OCI-LY7 (cell line): ENCODE measurements around the gene PTPRF. TPM values are rescaled to one million over a fixed set of nuclear protein-coding genes. Genes with fewer than 3 reads are reported as not detected.

Source experiments
- BruUV-seq: library from RNA; stranded (reverse); fragments of 400-500 nt; replicated peaks from 2 replicates; lab custom pipeline; 2021; lab: Mats Ljungman, UMichigan
- CTCF ChIA-PET: fragments of 300-600 bp; sonication (Branson Sonifier 250); formaldehyde crosslinking; loops from one replicate; lab custom pipeline; 2022; ENCODE audit warnings: antibody characterized with exemption; ENCODE audit not compliant: unreplicated experiment; lab: Charles Lee
- POLR2A ChIA-PET: fragments of 300-600 bp; sonication (Branson Sonifier 250); formaldehyde crosslinking; loops from one replicate; lab custom pipeline; 2022; ENCODE audit warnings: antibody characterized with exemption; lab: Charles Lee
- DNase-seq: peaks from one replicate; pipeline ENCODE4 v3.0.0-alpha.2; 2015; ENCODE audit warnings: low spot score
- H2AFZ ChIP-seq: fragments of 200-600 bp; sonication (generic), shearing (Covaris generic); 2 replicates; pipeline ENCODE4 v1.6.1; 2014; ENCODE audit warnings: mild to moderate bottlenecking, antibody characterized with exemption, low read length, moderate library complexity
- H3K27ac ChIP-seq: fragments of 200-600 bp; sonication (generic); 2 replicates; pipeline ENCODE4 v1.5.1; 2014; ENCODE audit warnings: mixed run types, low read depth, mild to moderate bottlenecking, moderate library complexity, low read length, inconsistent platforms; ENCODE audit not compliant: poor library complexity, severe bottlenecking
- H3K36me3 ChIP-seq: fragments of 200-600 bp; sonication (generic); 2 replicates; pipeline ENCODE4 v1.6.1; 2014; ENCODE audit warnings: mild to moderate bottlenecking, antibody characterized with exemption, low read length, moderate library complexity, mixed read lengths; ENCODE audit not compliant: insufficient read depth
- H3K4me1 ChIP-seq: fragments of 200-600 bp; sonication (generic); 2 replicates; pipeline ENCODE4 v1.5.1; 2014; ENCODE audit warnings: mild to moderate bottlenecking, low read length; ENCODE audit not compliant: insufficient read depth, poor library complexity, severe bottlenecking
- H3K4me2 ChIP-seq: fragments of 200-600 bp; sonication (generic); 2 replicates; pipeline ENCODE4 v1.6.1; 2014; ENCODE audit warnings: mild to moderate bottlenecking, low read length
- H3K4me3 ChIP-seq: fragments of 200-600 bp; sonication (generic); 2 replicates; pipeline ENCODE4 v1.5.1; 2014; ENCODE audit warnings: mild to moderate bottlenecking, low read depth, low read length; ENCODE audit not compliant: poor library complexity, severe bottlenecking
- H3K79me2 ChIP-seq: fragments of 200-600 bp; sonication (generic); 2 replicates; pipeline ENCODE4 v1.6.1; 2016; ENCODE audit warnings: low read depth, mild to moderate bottlenecking, low read length, moderate library complexity, mixed read lengths; ENCODE audit not compliant: insufficient read depth
- H3K9me2 ChIP-seq: fragments of 200-600 bp; sonication (generic); 2 replicates; pipeline ENCODE4 v1.6.1; 2016; ENCODE audit warnings: mild to moderate bottlenecking, low read length, mixed read lengths; ENCODE audit not compliant: insufficient read depth
- H3K9me3 ChIP-seq: fragments of 200-600 bp; sonication (generic); 2 replicates; pipeline ENCODE4 v1.6.1; 2014; ENCODE audit warnings: mild to moderate bottlenecking, mixed run types, low read length, mixed read lengths
- H4K20me1 ChIP-seq: fragments of 200-600 bp; sonication (generic); 2 replicates; pipeline ENCODE4 v1.6.1; 2014; ENCODE audit warnings: mild to moderate bottlenecking, antibody characterized with exemption, low read length, moderate library complexity, mixed read lengths; ENCODE audit not compliant: insufficient read depth
- CTCF ChIP-seq: fragments of 200-600 bp; sonication (generic); conservative IDR thresholded peaks from 2 replicates; pipeline ENCODE4 v1.5.1; 2014; ENCODE audit warnings: mild to moderate bottlenecking, antibody characterized with exemption, low read length, moderate library complexity, mixed read lengths
- EZH2phosphoT487 ChIP-seq: fragments of 200-600 bp; sonication (generic); IDR thresholded peaks from 2 replicates; pipeline ENCODE4 v1.6.1; 2018; ENCODE audit warnings: low read depth, borderline replicate concordance, mild to moderate bottlenecking, mixed run types, antibody characterized with exemption, low read length, moderate library complexity, mixed read lengths
- intact Hi-C: fragments of 100-400 bp; cut with micrococcal nuclease; formaldehyde crosslinking; loops from one replicate; pipeline ENCODE4 v1.10.0; 2022; ENCODE audit not compliant: unreplicated experiment
- total RNA-seq, 2 experiments: library from RNA; depleted of rRNA in 1 of 2; stranded (reverse); fragments of >200 nt in 1 of 2; shearing (Covaris generic) in 1 of 2; gene quantifications; 2 replicates each; pipeline ENCODE4 v1.2.3, GENCODE V29; 2014 to 2022

Gene PTPRF
- total RNA-seq, 2 experiments from 2014 or later: 0.06 to 0.48 TPM

- Histone ChIP-seq H3K27ac (no peak overlapping the region), H4K20me1 (no peaks in the 10 kb centered on the region), H3K4me1 (no peaks in the 10 kb centered on the region), H3K4me3 (no peak overlapping the region), H3K4me2 (no peak overlapping the region), H3K9me3 (no peaks in the 10 kb centered on the region), H3K9me2 (no peaks in the 10 kb centered on the region), H2AFZ (no peak overlapping the region), H3K36me3 (no peaks in the 10 kb centered on the region), H3K79me2 (no peaks in the 10 kb centered on the region)
- DNase-seq: no peak
- POLR2A ChIA-PET: no interaction called here
- TF ChIP-seq CTCF: no peak
- no peak for TF ChIP-seq EZH2phosphoT487
- BruUV-seq: no TSS peak
- CTCF ChIA-PET: no interaction called here
- intact Hi-C loops: no loop called here
Observed at GRCh38 chr1:43570277-43570676, 39.6 kb downstream of the PTPRF start.

- Histone ChIP-seq H3K9me2 (no peaks in the 10 kb centered on the region), H3K4me1 (no peaks in the 10 kb centered on the region), H3K27ac (no peak overlapping the region), H4K20me1 (no peaks in the 10 kb centered on the region), H3K36me3 (no peaks in the 10 kb centered on the region), H3K4me2 (no peak overlapping the region), H3K79me2 (no peaks in the 10 kb centered on the region), H2AFZ (no peak overlapping the region), H3K4me3 (no peak overlapping the region), H3K9me3 (no peaks in the 10 kb centered on the region)
- intact Hi-C loops: no loop called here
- CTCF ChIA-PET: interaction anchor here (0.6 kb wide), 1 partner anchor 20 kb away, joined by 3 read pairs; no protein-coding TSS in a partner anchor
- TF ChIP-seq EZH2phosphoT487 (no peak), CTCF (no peak)
- no TSS peak for BruUV-seq
- no peak for DNase-seq
- POLR2A ChIA-PET: interaction anchor here (0.6 kb wide), 1 partner anchor 1368 kb away, joined by 6 read pairs; no protein-coding TSS in a partner anchor
Observed at GRCh38 chr1:43570715-43571114, 40.0 kb downstream of the PTPRF start.

- Histone ChIP-seq H3K9me3 (no peaks in the 10 kb centered on the region), H3K9me2 (no peaks in the 10 kb centered on the region), H4K20me1 (no peaks in the 10 kb centered on the region), H3K4me1 (no peaks in the 10 kb centered on the region), H3K79me2 (no peaks in the 10 kb centered on the region), H2AFZ (no peak overlapping the region), H3K36me3 (no peaks in the 10 kb centered on the region), H3K4me2 (no peak overlapping the region), H3K4me3 (no peak overlapping the region), H3K27ac (no peak overlapping the region)
- DNase-seq: no peak
- TF ChIP-seq EZH2phosphoT487 (no peak), CTCF (no peak)
- CTCF ChIA-PET: no interaction called here
- BruUV-seq: no TSS peak
- POLR2A ChIA-PET: no interaction called here
- intact Hi-C loops: no loop called here
Observed at GRCh38 chr1:43572084-43572483, 41.4 kb downstream of the PTPRF start.
